HT1080 (cell line): Measurements from ENCODE around the gene SCYGR1. TPM values are rescaled to one million over a fixed set of nuclear protein-coding genes. Genes with fewer than 3 reads are reported as not detected.
A peak's percentile ranks its signal among the peaks of the same experiment; 100 is the strongest.
"Not testable (repeated sequence)": the region's sequence is repeated elsewhere in the genome, so short reads cannot be mapped to it uniquely, and the experiment has no call there.

Source experiments
- DNase-seq: peaks from one replicate; pipeline ENCODE4 v3.0.0-alpha.2; 2015; ENCODE audit warnings: low read depth
- total RNA-seq: library from RNA; depleted of rRNA; stranded (reverse); fragments of >200 nt; shearing (Covaris generic); gene quantifications from 2 replicates; pipeline ENCODE4 v1.2.3, GENCODE V29; 2014

The SCYGR1 gene
- total RNA-seq, 1 experiment from 2014 or later, result not detected

GRCh38 chr2:227404585-227405271 is 17.0 kb upstream of the SCYGR1 start:
- no peak for DNase-seq

GRCh38 chr2:227402959-227403358 is 15.2 kb upstream of the SCYGR1 start:
- DNase-seq, result peak; percentile 45

- no peak for DNase-seq
Measured at GRCh38 chr2:227402321-227402720, 14.6 kb upstream of the SCYGR1 start.

- DNase-seq, result no peak
Measured at GRCh38 chr2:227401550-227401949, 13.8 kb upstream of the SCYGR1 start.

- DNase-seq, result no peak
Measured at GRCh38 chr2:227398684-227399670, 11.2 kb upstream of the SCYGR1 start.

- no peak for DNase-seq
Measured at GRCh38 chr2:227397562-227397961, 9.8 kb upstream of the SCYGR1 start.

- DNase-seq, result no peak
Measured at GRCh38 chr2:227395556-227395955, 7.8 kb upstream of the SCYGR1 start.

- no peak for DNase-seq
Measured at GRCh38 chr2:227394401-227394800, 6.7 kb upstream of the SCYGR1 start.

- no peak for DNase-seq
Measured at GRCh38 chr2:227390468-227391256, 2.9 kb upstream of the SCYGR1 start.

- no peak for DNase-seq
Measured at GRCh38 chr2:227389661-227390060, 1.9 kb upstream of the SCYGR1 start.

- DNase-seq, result no peak
Measured at GRCh38 chr2:227389231-227389630, 1.5 kb upstream of the SCYGR1 start.

GRCh38 chr2:227388537-227389011 is 825 bp upstream of the SCYGR1 start:
- peak; percentile 50 for DNase-seq

- no peak for DNase-seq
Measured at GRCh38 chr2:227386630-227387029, 1.1 kb downstream of the SCYGR1 start.

- no peak for DNase-seq
Measured at GRCh38 chr2:227383686-227384085, 4.1 kb downstream of the SCYGR1 start.

- not testable (repeated sequence) for DNase-seq
Measured at GRCh38 chr2:227382241-227382835, 5.4 kb downstream of the SCYGR1 start.

GRCh38 chr2:227379095-227379494 is 8.7 kb downstream of the SCYGR1 start, which contains the start of gene TM4SF20:
Gene TM4SF20 (minus strand): TSS chr2:227379306. CDS start chr2:227379268, 38 bp downstream.
- DNase-seq, result no peak

- DNase-seq, result no peak
Measured at GRCh38 chr2:227378371-227378782, 9.4 kb downstream of the SCYGR1 start.

- no peak for DNase-seq
Measured at GRCh38 chr2:227377467-227378351, 10.0 kb downstream of the SCYGR1 start.

GRCh38 chr2:227376656-227377396 is 10.9 kb downstream of the SCYGR1 start:
- no peak for DNase-seq
